ENCODE results near the gene ADGRB3. TPM values are rescaled to one million over a fixed set of nuclear protein-coding genes. Genes with fewer than 3 reads are reported as not detected.

ADGRB3 gene
- total RNA-seq, 1 donor from 2014 or later = 1.5 TPM

- H3K9me3 Mint-ChIP-seq = no peaks in the 10 kb centered on the region
- no peak for DNase-seq (ENCODE audit: low spot score)
- Histone ChIP-seq H4K20me1 (ENCODE audit: low read depth) (no peaks in the 10 kb centered on the region), H3K79me2 (ENCODE audit: low read depth) (no peaks in the 10 kb centered on the region), H3K9ac (no peak overlapping the region), H2AFZ (replicated peaks) (no peak overlapping the region), H3K27me3 (no peaks in the 10 kb centered on the region), H3K4me2 (no peak overlapping the region), H3K4me1 (peaks cover 2% of the 10 kb centered on the region), H3K27ac (no peak overlapping the region), H3K36me3 (no peaks in the 10 kb centered on the region), H3K9me3 (ENCODE audit: low read depth) (no peaks in the 10 kb centered on the region), H3K4me3 (no peak overlapping the region), H3F3A (ENCODE audit: low read depth) (no peaks in the 10 kb centered on the region)
- TF ChIP-seq, protein P1, sequence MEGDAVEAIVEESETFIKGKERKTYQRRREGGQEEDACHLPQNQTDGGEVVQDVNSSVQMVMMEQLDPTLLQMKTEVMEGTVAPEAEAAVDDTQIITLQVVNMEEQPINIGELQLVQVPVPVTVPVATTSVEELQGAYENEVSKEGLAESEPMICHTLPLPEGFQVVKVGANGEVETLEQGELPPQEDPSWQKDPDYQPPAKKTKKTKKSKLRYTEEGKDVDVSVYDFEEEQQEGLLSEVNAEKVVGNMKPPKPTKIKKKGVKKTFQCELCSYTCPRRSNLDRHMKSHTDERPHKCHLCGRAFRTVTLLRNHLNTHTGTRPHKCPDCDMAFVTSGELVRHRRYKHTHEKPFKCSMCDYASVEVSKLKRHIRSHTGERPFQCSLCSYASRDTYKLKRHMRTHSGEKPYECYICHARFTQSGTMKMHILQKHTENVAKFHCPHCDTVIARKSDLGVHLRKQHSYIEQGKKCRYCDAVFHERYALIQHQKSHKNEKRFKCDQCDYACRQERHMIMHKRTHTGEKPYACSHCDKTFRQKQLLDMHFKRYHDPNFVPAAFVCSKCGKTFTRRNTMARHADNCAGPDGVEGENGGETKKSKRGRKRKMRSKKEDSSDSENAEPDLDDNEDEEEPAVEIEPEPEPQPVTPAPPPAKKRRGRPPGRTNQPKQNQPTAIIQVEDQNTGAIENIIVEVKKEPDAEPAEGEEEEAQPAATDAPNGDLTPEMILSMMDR (IDR thresholded peaks at IDR 0.05) = no peak
- TF ChIP-seq EZH2phosphoT487 (IDR thresholded peaks at IDR 0.05) (no peak), EZH2 (IDR thresholded peaks at IDR 0.05) (no peak)
- H3K4me3 Mint-ChIP-seq = no peak overlapping the region
- H3K36me3 Mint-ChIP-seq = no peaks in the 10 kb centered on the region
- H3K27me3 Mint-ChIP-seq (ENCODE audit: insufficient read depth, low read depth) = peaks cover 3% of the 10 kb centered on the region
- peaks cover 5% of the 10 kb centered on the region for H3K4me1 Mint-ChIP-seq
- H3K27ac Mint-ChIP-seq = no peak overlapping the region
These were observed 338.0 kb downstream of the ADGRB3 start for GRCh38 chr6:68973066-68973465.

- Histone ChIP-seq H4K20me1 (ENCODE audit: low read depth) (no peaks in the 10 kb centered on the region), H3F3A (ENCODE audit: low read depth) (no peaks in the 10 kb centered on the region), H3K4me1 (peaks cover 2% of the 10 kb centered on the region), H3K27me3 (no peaks in the 10 kb centered on the region), H3K9me3 (ENCODE audit: low read depth) (no peaks in the 10 kb centered on the region), H3K27ac (no peak overlapping the region), H3K4me3 (no peak overlapping the region), H3K9ac (no peak overlapping the region), H2AFZ (replicated peaks) (no peak overlapping the region), H3K79me2 (ENCODE audit: low read depth) (no peaks in the 10 kb centered on the region), H3K4me2 (no peak overlapping the region), H3K36me3 (no peaks in the 10 kb centered on the region)
- Mint-ChIP-seq H3K27ac (no peak overlapping the region), H3K4me3 (no peak overlapping the region), H3K9me3 (no peaks in the 10 kb centered on the region), H3K36me3 (no peaks in the 10 kb centered on the region), H3K27me3 (ENCODE audit: insufficient read depth, low read depth) (no peaks in the 10 kb centered on the region), H3K4me1 (peaks cover 5% of the 10 kb centered on the region)
- DNase-seq (ENCODE audit: low spot score) = peak; percentile 53
- TF ChIP-seq EZH2 (IDR thresholded peaks at IDR 0.05) = no peak
- TF ChIP-seq, protein P1 (IDR thresholded peaks at IDR 0.05) = peak; percentile 43
These were observed 340.0 kb downstream of the ADGRB3 start for GRCh38 chr6:68975064-68975463.

DNA sequence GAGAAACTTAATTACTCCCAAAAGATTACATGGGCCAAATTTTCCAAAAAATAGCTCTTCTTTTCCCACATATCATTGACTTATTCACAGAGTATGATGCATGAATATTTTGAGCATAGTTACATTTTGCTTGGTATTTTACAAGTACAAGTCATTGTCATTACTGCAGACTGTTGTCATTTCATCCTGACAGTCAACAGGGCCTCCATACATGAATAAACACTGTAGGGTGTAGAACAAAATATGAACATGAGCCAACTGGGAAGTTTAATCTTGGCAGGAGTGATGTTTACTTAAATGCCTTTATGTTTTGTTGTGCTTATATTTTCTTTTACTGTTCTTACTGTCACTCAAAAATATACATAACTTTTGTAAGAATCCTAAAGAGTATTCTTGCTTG lies 340.7 kb downstream of the ADGRB3 start:
- Mint-ChIP-seq H3K9me3 (no peaks in the 10 kb centered on the region), H3K4me3 (no peak overlapping the region)

More for the DNA sequence above, 340.7 kb downstream of the ADGRB3 start:
- H3K4me1 Mint-ChIP-seq = peaks cover 5% of the 10 kb centered on the region
- H3K27ac Mint-ChIP-seq = no peak overlapping the region
- H3K27me3 ChIP-seq = no peaks in the 10 kb centered on the region
- peaks cover 2% of the 10 kb centered on the region for H3K4me1 ChIP-seq
- H3K4me3 ChIP-seq = no peak overlapping the region
- no peaks in the 10 kb centered on the region for H3K9me3 ChIP-seq (ENCODE audit: low read depth)
- no peak overlapping the region for H2AFZ ChIP-seq (replicated peaks)
- H3K4me2 ChIP-seq = no peak overlapping the region
- H3K36me3 Mint-ChIP-seq = no peaks in the 10 kb centered on the region
- H3K9ac ChIP-seq = no peak overlapping the region
- TF ChIP-seq EZH2 (IDR thresholded peaks at IDR 0.05) (no peak), EZH2phosphoT487 (IDR thresholded peaks at IDR 0.05) (no peak)
- TF ChIP-seq, protein P1 (IDR thresholded peaks at IDR 0.05) = no peak
- H3K27ac ChIP-seq = no peak overlapping the region
- DNase-seq (ENCODE audit: low spot score) = no peak
- no peaks in the 10 kb centered on the region for H3F3A ChIP-seq (ENCODE audit: low read depth)
- no peaks in the 10 kb centered on the region for H4K20me1 ChIP-seq (ENCODE audit: low read depth)
- no peaks in the 10 kb centered on the region for H3K27me3 Mint-ChIP-seq (ENCODE audit: insufficient read depth, low read depth)
- H3K79me2 ChIP-seq (ENCODE audit: low read depth) = no peaks in the 10 kb centered on the region
- no peaks in the 10 kb centered on the region for H3K36me3 ChIP-seq

All from neural progenitor cell (in vitro differentiated cells).